ENCODE data around the gene ADGRL1.

ADGRL1 gene

GRCh38 chr19:14116525-14116917 is 89.4 kb downstream of the ADGRL1 start:
- TF ChIP-seq ZNF565 (CRISPR knock-in tag; conservative IDR thresholded peaks at IDR 0.05; ENCODE audit: low read depth) (no peak), BACH2 (CRISPR knock-in tag; IDR thresholded peaks at IDR 0.05; ENCODE audit: borderline replicate concordance) (no peak), SNAI2 (CRISPR knock-in tag; IDR thresholded peaks at IDR 0.05) (no peak), TSHZ2 (CRISPR knock-in tag; IDR thresholded peaks at IDR 0.05) (no peak), PPARA (CRISPR knock-in tag; IDR thresholded peaks at IDR 0.05; ENCODE audit: borderline replicate concordance) (no peak), ZNF8 (CRISPR knock-in tag; IDR thresholded peaks at IDR 0.05) (no peak), PATZ1 (CRISPR knock-in tag; IDR thresholded peaks at IDR 0.05; ENCODE audit: borderline replicate concordance) (no peak), ARNTL (CRISPR knock-in tag; IDR thresholded peaks at IDR 0.05; ENCODE audit: borderline replicate concordance, low read depth) (no peak), OSR1 (CRISPR knock-in tag; IDR thresholded peaks at IDR 0.05) (no peak), CSRNP3 (CRISPR knock-in tag; IDR thresholded peaks at IDR 0.05) (no peak), POU6F1 (CRISPR knock-in tag; IDR thresholded peaks at IDR 0.05; ENCODE audit: borderline replicate concordance, low read depth) (no peak), ZNF70 (CRISPR knock-in tag; IDR thresholded peaks at IDR 0.05) (no peak), ZFP30 (CRISPR knock-in tag; IDR thresholded peaks at IDR 0.05) (no peak), ISL1 (CRISPR knock-in tag; IDR thresholded peaks at IDR 0.05) (no peak), TCF4 (CRISPR knock-in tag; IDR thresholded peaks at IDR 0.05; ENCODE audit: borderline replicate concordance) (no peak), CSDC2 (CRISPR knock-in tag; IDR thresholded peaks at IDR 0.05) (no peak), TOX (CRISPR knock-in tag; IDR thresholded peaks at IDR 0.05; ENCODE audit: borderline replicate concordance) (no peak), ESRRG (CRISPR knock-in tag; IDR thresholded peaks at IDR 0.05) (no peak)
- no peak for ATAC-seq

- TF ChIP-seq TCF4 (CRISPR knock-in tag; IDR thresholded peaks at IDR 0.05; ENCODE audit: borderline replicate concordance) (no peak), PATZ1 (CRISPR knock-in tag; IDR thresholded peaks at IDR 0.05; ENCODE audit: borderline replicate concordance) (no peak), PPARA (CRISPR knock-in tag; IDR thresholded peaks at IDR 0.05; ENCODE audit: borderline replicate concordance) (no peak), CSRNP3 (CRISPR knock-in tag; IDR thresholded peaks at IDR 0.05) (no peak), ZC3H10 (CRISPR knock-in tag; IDR thresholded peaks at IDR 0.05) (no peak), ZFP3 (CRISPR knock-in tag; IDR thresholded peaks at IDR 0.05) (no peak), ESRRG (CRISPR knock-in tag; IDR thresholded peaks at IDR 0.05) (no peak), ZNF565 (CRISPR knock-in tag; conservative IDR thresholded peaks at IDR 0.05; ENCODE audit: low read depth) (no peak), BACH2 (CRISPR knock-in tag; IDR thresholded peaks at IDR 0.05; ENCODE audit: borderline replicate concordance) (no peak), ARNTL (CRISPR knock-in tag; IDR thresholded peaks at IDR 0.05; ENCODE audit: borderline replicate concordance, low read depth) (no peak)
- ATAC-seq: no peak
Observed at GRCh38 chr19:14115756-14116155, 90.2 kb downstream of the ADGRL1 start.
